GM12878 (cell line): Measurements from ENCODE around the gene PIGN. TPM values are rescaled to one million over a fixed set of nuclear protein-coding genes. Genes with fewer than 3 reads are reported as not detected.

ENCODE experiments used
- ATAC-seq: fragments of 200-7000 bp; cut with Tn5 transposase; 3 replicates; pipeline ENCODE4 v1.9.1; 2020; ENCODE audit warnings: mild to moderate bottlenecking, moderate library complexity
- BruUV-seq: library from RNA; stranded (reverse); fragments of 400-500 nt; replicated peaks from 2 replicates; lab custom pipeline; 2021; lab: Mats Ljungman, UMichigan
- CTCF ChIA-PET: fragments of 300-600 bp; sonication (Branson Sonifier 250); formaldehyde crosslinking; extraction: SDS; loops from one replicate; lab custom pipeline; 2021; ENCODE audit warnings: inconsistent platforms; lab: Yijun Ruan, JAX
- POLR2A ChIA-PET: fragments of 350-600 bp; formaldehyde crosslinking; extraction: SDS; loops from one replicate; lab custom pipeline; 2021; ENCODE audit warnings: inconsistent platforms; lab: Charles Lee
- RAD21 ChIA-PET: fragments of 300-600 bp; sonication (Branson Sonifier 250); formaldehyde crosslinking; loops from one replicate; lab custom pipeline; 2023; ENCODE audit warnings: antibody characterized with exemption; ENCODE audit not compliant: unreplicated experiment; lab: Charles Lee
- SMC1A ChIA-PET: fragments of 300-600 bp; sonication (Branson Sonifier 250); formaldehyde crosslinking; loops from one replicate; lab custom pipeline; 2023; ENCODE audit not compliant: unreplicated experiment, uncharacterized antibody; lab: Charles Lee
- DNase-seq: peaks from one replicate; pipeline ENCODE4 v3.0.0-alpha.2; 2011; ENCODE audit warnings: low read depth, low spot score
- FAIRE-seq: peaks from 3 replicates; lab custom pipeline; 2011; peaks lifted over from hg19 to GRCh38; lab: Jason Lieb, UNC
- H2AFZ ChIP-seq: 2 replicates; pipeline ENCODE4 v1.6.0; 2011; ENCODE audit warnings: low read depth, low read length, control low read depth; ENCODE audit not compliant: control insufficient read depth
- H3K27ac ChIP-seq: 2 replicates; pipeline ENCODE4 v1.5.1; 2011; ENCODE audit warnings: control low read depth; ENCODE audit not compliant: control insufficient read depth, insufficient read depth
- H3K27me3 ChIP-seq, 2 experiments: replicated peaks in 1 of 2; 2 replicates each; pipeline versions ENCODE4 v1.6.0 to v1.6.1; 2011; ENCODE audit warnings: low read length in 1 of 2; ENCODE audit not compliant: control insufficient read depth in 2 of 2, insufficient read depth in 2 of 2
- H3K36me3 ChIP-seq, 2 experiments: 2 replicates each; pipeline ENCODE4 v1.5.1; 2011; ENCODE audit warnings: low read length in 1 of 2; ENCODE audit not compliant: control insufficient read depth in 2 of 2, insufficient read depth in 2 of 2
- H3K4me1 ChIP-seq: 2 replicates; pipeline ENCODE4 v1.6.1; 2011; ENCODE audit warnings: mild to moderate bottlenecking, low read length, moderate library complexity, mixed read lengths; ENCODE audit not compliant: control insufficient read depth, insufficient read depth
- H3K4me2 ChIP-seq: 2 replicates; pipeline ENCODE4 v1.6.0; 2011; ENCODE audit warnings: control low read depth; ENCODE audit not compliant: control insufficient read depth, insufficient read depth
- H3K4me3 ChIP-seq: fragments of 200-600 bp; sonication (generic); 2 replicates; pipeline ENCODE4 v1.5.1; 2016
- H3K79me2 ChIP-seq: 2 replicates; pipeline ENCODE4 v1.6.0; 2011; ENCODE audit warnings: low read length; ENCODE audit not compliant: control insufficient read depth, insufficient read depth
- H3K9ac ChIP-seq: 2 replicates; pipeline ENCODE4 v1.8.0; 2011; ENCODE audit warnings: low read length, control low read depth, mixed read lengths; ENCODE audit not compliant: control insufficient read depth, insufficient read depth
- H3K9me3 ChIP-seq: replicated peaks from 3 replicates; pipeline ENCODE4 v1.5.1; 2011; ENCODE audit warnings: mild to moderate bottlenecking, low read length; ENCODE audit not compliant: control insufficient read depth, insufficient read depth
- H4K20me1 ChIP-seq: 2 replicates; pipeline ENCODE4 v1.6.0; 2011; ENCODE audit not compliant: control insufficient read depth, insufficient read depth
- CBX5 ChIP-seq: sonication (generic); IDR thresholded peaks from 2 replicates; pipeline ENCODE4 v1.6.1; 2016; ENCODE audit warnings: low read depth, moderate library complexity, mild to moderate bottlenecking, inconsistent platforms
- CHD1 ChIP-seq: IDR thresholded peaks from 2 replicates; pipeline ENCODE4 v1.6.1; 2012; ENCODE audit warnings: low read depth, low read length, improper control_type of control experiment
- DPF2 ChIP-seq: fragments of 450-650 bp; IDR thresholded peaks from 2 replicates; pipeline ENCODE4 v1.6.1; 2017; ENCODE audit warnings: mild to moderate bottlenecking
- ESRRA ChIP-seq: IDR thresholded peaks from 2 replicates; pipeline ENCODE4 v1.6.1; 2012; ENCODE audit warnings: mild to moderate bottlenecking, low read length, improper control_type of control experiment
- RFX5 ChIP-seq: IDR thresholded peaks from 2 replicates; pipeline ENCODE4 v1.6.1; 2011; ENCODE audit warnings: low read depth, low read length, improper control_type of control experiment
- TARDBP ChIP-seq: IDR thresholded peaks from 2 replicates; pipeline ENCODE4 v1.6.1; 2016; ENCODE audit warnings: borderline replicate concordance
- TCF12 ChIP-seq: IDR thresholded peaks from 2 replicates; pipeline ENCODE4 v1.6.1; 2011; ENCODE audit warnings: low read depth, mild to moderate bottlenecking, low read length
- TCF7 ChIP-seq: IDR thresholded peaks from 2 replicates; pipeline ENCODE4 v1.6.1; 2014; ENCODE audit warnings: antibody characterized with exemption, borderline replicate concordance
- YBX1 ChIP-seq: fragments of 450-650 bp; IDR thresholded peaks from 2 replicates; pipeline ENCODE4 v1.6.1; 2016; ENCODE audit warnings: antibody characterized with exemption
- WGBS: methylation state at CpG from one replicate; pipeline ENCODE4 v1.1.6; 2016; ENCODE audit warnings: low lambda C conversion rate; ENCODE audit not compliant: insufficient replicate concordance, insufficient coverage; ENCODE audit errors: missing lambda C conversion rate; 5-methylcytosine and 5-hydroxymethylcytosine counted together
- in situ Hi-C: fragments of 300-500 bp; cut with MboI; formaldehyde crosslinking; loops from 9 replicates; pipeline ENCODE4 v1.14.3; 2018; ENCODE audit warnings: mixed read lengths
- intact Hi-C: fragments of 100-400 bp; cut with micrococcal nuclease; formaldehyde crosslinking; loops from one replicate; pipeline ENCODE4 v1.14.2; 2022; ENCODE audit not compliant: unreplicated experiment
- polyA plus RNA-seq, 11 experiments: library from polyadenylated mRNA; depleted of rRNA in 4 of 11; unstranded in 6 of 11; stranded (reverse) in 5 of 11; fragments of >200 nt; fragmentation: Nextera tagmentation in 4 of 11; fragmentation: Illumina TruSeq in 1 of 11; extraction: Ambion mirVana in 4 of 11; extraction: Trizol in 1 of 11; gene quantifications; 1 replicate in 1 of 11; 2 replicates in 10 of 11; pipeline versions ENCODE4 v1.2.1 to v1.2.3, GENCODE V29; 2011 to 2016; ENCODE audit warnings: inconsistent platforms in 2 of 11, missing spikeins in 2 of 11, low read depth in 1 of 11
- total RNA-seq, 4 experiments: library from RNA; depleted of rRNA in 3 of 4; stranded (reverse); fragments of >200 nt in 3 of 4; fragmentation: Illumina TruSeq in 1 of 4; extraction: Trizol in 1 of 4; gene quantifications; 2 replicates each; pipeline versions ENCODE4 v1.2.1 to v1.2.3, GENCODE V29; 2013 to 2021
- TF ChIP-seq, protein P1 (sequence below): IDR thresholded peaks from 2 replicates; pipeline ENCODE4 v1.6.1; 2012; ENCODE audit warnings: low read length, inconsistent platforms
- TF ChIP-seq, protein P2 (sequence below): IDR thresholded peaks from 2 replicates; pipeline ENCODE4 v1.6.1; 2011; ENCODE audit warnings: mild to moderate bottlenecking, low read depth, low read length, moderate library complexity; ENCODE audit not compliant: insufficient replicate concordance
- TF ChIP-seq, protein P3 (sequence below): fragments of 450-650 bp; conservative IDR thresholded peaks from 2 replicates; pipeline ENCODE4 v1.6.1; 2017; ENCODE audit warnings: mild to moderate bottlenecking, moderate library complexity
- TF ChIP-seq, protein P4 (sequence below): fragments of 150-350 bp; IDR thresholded peaks from 2 replicates; pipeline ENCODE4 v1.6.1; 2014; ENCODE audit warnings: mild to moderate bottlenecking, low read depth, low read length

Gene PIGN
- total and polyA plus RNA-seq, 10 of the 15 experiments (the other 5 are each of a cell fraction or from before 2014, with no cell fraction given): 6.9 to 25.4 (median 18.7) TPM

DNA sequence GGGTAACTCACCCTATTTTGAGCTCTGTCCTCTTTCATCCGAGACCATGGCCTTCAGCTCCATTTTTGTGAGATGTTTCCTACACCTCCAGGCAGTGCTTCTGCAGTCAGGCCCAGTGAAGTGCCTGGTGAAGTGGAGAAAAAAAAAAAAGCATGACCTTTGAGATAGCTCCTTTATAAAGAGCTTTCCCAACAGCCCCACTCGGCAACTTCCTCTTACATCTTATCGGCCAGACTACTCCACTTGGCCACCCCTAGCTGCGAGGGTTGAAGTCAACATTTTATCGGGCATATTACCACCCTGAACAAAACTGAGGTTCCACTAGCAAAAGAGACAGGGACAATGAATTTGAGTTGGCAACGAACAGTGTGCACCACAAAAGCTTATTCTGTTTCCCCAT is 169.2 kb downstream of the PIGN start:
- in situ Hi-C loops: no loop called here
- Histone ChIP-seq H3K4me2 (no peak overlapping the region), H4K20me1 (no peaks in the 10 kb centered on the region), H3K4me3 (no peak overlapping the region)
- CTCF ChIA-PET: interaction anchor here (0.6 kb wide), 1 partner anchor 696 kb away, joined by 3 read pairs; no protein-coding TSS in a partner anchor
- no TSS peak for BruUV-seq
- ATAC-seq: no peak
- TF ChIP-seq, protein P1, sequence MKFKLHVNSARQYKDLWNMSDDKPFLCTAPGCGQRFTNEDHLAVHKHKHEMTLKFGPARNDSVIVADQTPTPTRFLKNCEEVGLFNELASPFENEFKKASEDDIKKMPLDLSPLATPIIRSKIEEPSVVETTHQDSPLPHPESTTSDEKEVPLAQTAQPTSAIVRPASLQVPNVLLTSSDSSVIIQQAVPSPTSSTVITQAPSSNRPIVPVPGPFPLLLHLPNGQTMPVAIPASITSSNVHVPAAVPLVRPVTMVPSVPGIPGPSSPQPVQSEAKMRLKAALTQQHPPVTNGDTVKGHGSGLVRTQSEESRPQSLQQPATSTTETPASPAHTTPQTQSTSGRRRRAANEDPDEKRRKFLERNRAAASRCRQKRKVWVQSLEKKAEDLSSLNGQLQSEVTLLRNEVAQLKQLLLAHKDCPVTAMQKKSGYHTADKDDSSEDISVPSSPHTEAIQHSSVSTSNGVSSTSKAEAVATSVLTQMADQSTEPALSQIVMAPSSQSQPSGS: no peak
- no peak for TF ChIP-seq TARDBP
- no peak for TF ChIP-seq RFX5
- TF ChIP-seq YBX1: no peak
- TF ChIP-seq, all 136 proteins: peak for 0
- no peak for DNase-seq
- Histone ChIP-seq H3K27ac (no peak overlapping the region), H3K9me3 (no peaks in the 10 kb centered on the region), H2AFZ (no peak overlapping the region), H3K4me1 (no peaks in the 10 kb centered on the region), H3K79me2 (no peaks in the 10 kb centered on the region), H3K36me3 (no peaks in the 10 kb centered on the region), H3K9ac (no peak overlapping the region), H3K27me3 (no peaks in the 10 kb centered on the region)
- 42% methylated on average over 6 of the region's 6 CpGs for WGBS
- POLR2A ChIA-PET: no interaction called here
- RAD21 ChIA-PET: interaction anchor here (1.1 kb wide), 1 partner anchor 114 kb away, joined by 5 read pairs; no protein-coding TSS in a partner anchor
- FAIRE-seq: no peak
- intact Hi-C loops: no loop called here
- SMC1A ChIA-PET: interaction anchor here (0.6 kb wide), 1 partner anchor 97 kb away, joined by 3 read pairs; no protein-coding TSS in a partner anchor

DNA sequence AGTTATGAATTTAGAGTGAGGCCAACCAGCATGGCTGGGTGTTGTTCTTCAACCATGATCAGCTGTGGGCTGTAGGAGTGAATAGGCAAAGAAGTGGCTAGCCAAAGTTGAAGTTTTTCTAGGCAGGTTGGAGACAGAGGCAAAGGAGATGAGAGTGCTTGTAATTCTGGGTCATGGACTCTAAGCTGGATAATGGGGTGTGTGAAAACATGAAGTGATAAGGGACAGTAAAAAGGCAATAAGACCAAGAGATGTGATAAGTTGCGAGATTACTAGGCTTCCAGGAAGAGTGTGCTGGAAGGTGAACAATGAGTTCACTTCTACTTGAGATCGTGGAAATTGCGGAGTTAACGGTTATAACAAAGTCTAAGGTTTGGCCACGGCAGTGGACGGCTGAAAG is 175.4 kb downstream of the PIGN start:
- FAIRE-seq: no peak
- in situ Hi-C loops: no loop called here
- Histone ChIP-seq H2AFZ (no peak overlapping the region), H3K79me2 (no peaks in the 10 kb centered on the region), H4K20me1 (no peaks in the 10 kb centered on the region), H3K4me2 (no peak overlapping the region), H3K4me3 (no peak overlapping the region), H3K9me3 (no peaks in the 10 kb centered on the region), H3K27me3 (no peaks in the 10 kb centered on the region), H3K36me3 (no peaks in the 10 kb centered on the region), H3K4me1 (no peaks in the 10 kb centered on the region), H3K27ac (no peak overlapping the region), H3K9ac (no peak overlapping the region)
- CTCF ChIA-PET: no interaction called here
- BruUV-seq: no TSS peak
- POLR2A ChIA-PET: no interaction called here
- no peak for DNase-seq
- SMC1A ChIA-PET: no interaction called here
- no peak for ATAC-seq
- WGBS: 59% methylated on average over 6 of the region's 6 CpGs
- intact Hi-C loops: no loop called here
- RAD21 ChIA-PET: no interaction called here
- TF ChIP-seq, protein P2, sequence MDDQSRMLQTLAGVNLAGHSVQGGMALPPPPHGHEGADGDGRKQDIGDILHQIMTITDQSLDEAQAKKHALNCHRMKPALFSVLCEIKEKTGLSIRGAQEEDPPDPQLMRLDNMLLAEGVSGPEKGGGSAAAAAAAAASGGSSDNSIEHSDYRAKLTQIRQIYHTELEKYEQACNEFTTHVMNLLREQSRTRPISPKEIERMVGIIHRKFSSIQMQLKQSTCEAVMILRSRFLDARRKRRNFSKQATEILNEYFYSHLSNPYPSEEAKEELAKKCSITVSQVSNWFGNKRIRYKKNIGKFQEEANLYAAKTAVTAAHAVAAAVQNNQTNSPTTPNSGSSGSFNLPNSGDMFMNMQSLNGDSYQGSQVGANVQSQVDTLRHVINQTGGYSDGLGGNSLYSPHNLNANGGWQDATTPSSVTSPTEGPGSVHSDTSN: no peak
- TF ChIP-seq ESRRA (no peak), CBX5 (no peak), TCF12 (no peak), CHD1 (no peak), DPF2 (no peak), TCF7 (no peak)
- TF ChIP-seq, protein P3, sequence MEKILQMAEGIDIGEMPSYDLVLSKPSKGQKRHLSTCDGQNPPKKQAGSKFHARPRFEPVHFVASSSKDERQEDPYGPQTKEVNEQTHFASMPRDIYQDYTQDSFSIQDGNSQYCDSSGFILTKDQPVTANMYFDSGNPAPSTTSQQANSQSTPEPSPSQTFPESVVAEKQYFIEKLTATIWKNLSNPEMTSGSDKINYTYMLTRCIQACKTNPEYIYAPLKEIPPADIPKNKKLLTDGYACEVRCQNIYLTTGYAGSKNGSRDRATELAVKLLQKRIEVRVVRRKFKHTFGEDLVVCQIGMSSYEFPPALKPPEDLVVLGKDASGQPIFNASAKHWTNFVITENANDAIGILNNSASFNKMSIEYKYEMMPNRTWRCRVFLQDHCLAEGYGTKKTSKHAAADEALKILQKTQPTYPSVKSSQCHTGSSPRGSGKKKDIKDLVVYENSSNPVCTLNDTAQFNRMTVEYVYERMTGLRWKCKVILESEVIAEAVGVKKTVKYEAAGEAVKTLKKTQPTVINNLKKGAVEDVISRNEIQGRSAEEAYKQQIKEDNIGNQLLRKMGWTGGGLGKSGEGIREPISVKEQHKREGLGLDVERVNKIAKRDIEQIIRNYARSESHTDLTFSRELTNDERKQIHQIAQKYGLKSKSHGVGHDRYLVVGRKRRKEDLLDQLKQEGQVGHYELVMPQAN: no peak
- TF ChIP-seq, protein P4, sequence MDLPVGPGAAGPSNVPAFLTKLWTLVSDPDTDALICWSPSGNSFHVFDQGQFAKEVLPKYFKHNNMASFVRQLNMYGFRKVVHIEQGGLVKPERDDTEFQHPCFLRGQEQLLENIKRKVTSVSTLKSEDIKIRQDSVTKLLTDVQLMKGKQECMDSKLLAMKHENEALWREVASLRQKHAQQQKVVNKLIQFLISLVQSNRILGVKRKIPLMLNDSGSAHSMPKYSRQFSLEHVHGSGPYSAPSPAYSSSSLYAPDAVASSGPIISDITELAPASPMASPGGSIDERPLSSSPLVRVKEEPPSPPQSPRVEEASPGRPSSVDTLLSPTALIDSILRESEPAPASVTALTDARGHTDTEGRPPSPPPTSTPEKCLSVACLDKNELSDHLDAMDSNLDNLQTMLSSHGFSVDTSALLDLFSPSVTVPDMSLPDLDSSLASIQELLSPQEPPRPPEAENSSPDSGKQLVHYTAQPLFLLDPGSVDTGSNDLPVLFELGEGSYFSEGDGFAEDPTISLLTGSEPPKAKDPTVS: no peak
